HG03442 (cell line): Measurements from ENCODE around the gene CEP43.

Source experiments
- ATAC-seq: cut with Tn5 transposase; IDR thresholded peaks from one replicate; pipeline ENCODE4 v1.9.1; 2021; ENCODE audit warnings: mild to moderate bottlenecking, moderate library complexity; ENCODE audit not compliant: unreplicated experiment

CEP43 gene

GRCh38 chr6:167007985-167008384 lies 8.8 kb downstream of the CEP43 start:
- no peak for ATAC-seq

- ATAC-seq: no peak
Observed at GRCh38 chr6:167013067-167013466, 13.9 kb downstream of the CEP43 start.

GRCh38 chr6:167013946-167014345 lies 14.7 kb downstream of the CEP43 start:
- no peak for ATAC-seq

- ATAC-seq: no peak
Observed at GRCh38 chr6:167015302-167015701, 16.1 kb downstream of the CEP43 start.

- ATAC-seq: peak; percentile 84
Observed at GRCh38 chr6:167020206-167020605, 21.0 kb downstream of the CEP43 start.

- no peak for ATAC-seq
Observed at GRCh38 chr6:167027308-167027707, 28.1 kb downstream of the CEP43 start.

GRCh38 chr6:167027772-167028171 lies 28.6 kb downstream of the CEP43 start:
- ATAC-seq: no peak

GRCh38 chr6:167030222-167031072 lies 31.2 kb downstream of the CEP43 start:
- ATAC-seq: no peak

- no peak for ATAC-seq
Observed at GRCh38 chr6:167031082-167031709, 32.0 kb downstream of the CEP43 start.

GRCh38 chr6:167034056-167034455 lies 34.9 kb downstream of the CEP43 start:
- ATAC-seq: no peak

- ATAC-seq: no peak
Observed at GRCh38 chr6:167037762-167038161, 38.6 kb downstream of the CEP43 start.

- ATAC-seq: no peak
Observed at GRCh38 chr6:167044696-167045095, 45.5 kb downstream of the CEP43 start.

- ATAC-seq: no peak
Observed at GRCh38 chr6:167045828-167046580, 46.8 kb downstream of the CEP43 start.

GRCh38 chr6:167046861-167047495 lies 47.8 kb downstream of the CEP43 start:
- ATAC-seq: peak; percentile 6

- ATAC-seq: peak; percentile 89
Observed at GRCh38 chr6:167047554-167047953, 48.4 kb downstream of the CEP43 start.
